Epithelial cell of proximal tubule (primary cell): ENCODE results near the gene PTPRN2. TPM values are rescaled to one million over a fixed set of nuclear protein-coding genes. Genes with fewer than 3 reads are reported as not detected.
A peak's percentile ranks its signal among the peaks of the same experiment; 100 is the strongest.
"Not testable (repeated sequence)": the region's sequence is repeated elsewhere in the genome, so short reads cannot be mapped to it uniquely, and the experiment has no call there.

ENCODE experiments used
- DNase-seq: peaks from one replicate; pipeline ENCODE4 v3.0.0-alpha.2; 2011; ENCODE audit warnings: low read depth
- H3K4me3 ChIP-seq: 2 replicates; pipeline ENCODE4 v1.5.1; 2011; ENCODE audit warnings: low read depth, mild to moderate bottlenecking, low read length
- CTCF ChIP-seq: conservative IDR thresholded peaks from 2 replicates; pipeline ENCODE4 v1.5.1; 2012; ENCODE audit warnings: low read depth, mild to moderate bottlenecking, low read length
- total RNA-seq: library from RNA; depleted of rRNA; stranded (reverse); fragments of >200 nt; gene quantifications from 2 replicates; pipeline ENCODE4 v1.2.3, GENCODE V29; 2015

The PTPRN2 gene
- total RNA-seq, 1 donor from 2014 or later, result 2.8 TPM

- no peak for TF ChIP-seq CTCF
- no peak overlapping the region for H3K4me3 ChIP-seq
- no peak for DNase-seq
Measured at GRCh38 chr7:158408318-158408920, 179.2 kb downstream of the PTPRN2 start.

- peak; percentile 30 for TF ChIP-seq CTCF
- H3K4me3 ChIP-seq, result no peak overlapping the region
- no peak for DNase-seq
Measured at GRCh38 chr7:158407581-158408317, 179.9 kb downstream of the PTPRN2 start.

- DNase-seq, result no peak
- TF ChIP-seq CTCF, result no peak
- H3K4me3 ChIP-seq, result no peak overlapping the region
Measured at GRCh38 chr7:158406801-158407200, 180.8 kb downstream of the PTPRN2 start.

- no peak for TF ChIP-seq CTCF
- H3K4me3 ChIP-seq, result no peak overlapping the region
- no peak for DNase-seq
Measured at GRCh38 chr7:158406364-158406763, 181.3 kb downstream of the PTPRN2 start.

GRCh38 chr7:158405771-158406170 lies 181.9 kb downstream of the PTPRN2 start:
- not testable (repeated sequence) for DNase-seq, H3K4me3 ChIP-seq

GRCh38 chr7:158405324-158405723 lies 182.3 kb downstream of the PTPRN2 start:
- TF ChIP-seq CTCF, result no peak
- H3K4me3 ChIP-seq, result no peak overlapping the region
- DNase-seq, result no peak

- H3K4me3 ChIP-seq, result no peak overlapping the region
- no peak for DNase-seq
- no peak for TF ChIP-seq CTCF
Measured at GRCh38 chr7:158404031-158404761, 183.4 kb downstream of the PTPRN2 start.
